GM23338 (cell line): ENCODE data around the gene DIAPH3. TPM values are rescaled to one million over a fixed set of nuclear protein-coding genes. Genes with fewer than 3 reads are reported as not detected.

Experiments
- ATAC-seq: fragments of 200-7000 bp; cut with Tn5 transposase; 3 replicates; pipeline ENCODE4 v1.9.1; 2020
- DNase-seq: peaks from one replicate; pipeline ENCODE4 v3.0.0-alpha.2; 2015; ENCODE audit warnings: low spot score
- H2AFZ ChIP-seq: fragments of 200-600 bp; sonication (generic); 2 replicates; pipeline ENCODE4 v1.8.0; 2016; ENCODE audit warnings: antibody characterized with exemption, mild to moderate bottlenecking, moderate library complexity
- H3F3A ChIP-seq: fragments of 200-600 bp; sonication (generic); replicated peaks from 2 replicates; pipeline ENCODE4 v1.8.0; 2017; ENCODE audit warnings: antibody characterized with exemption, mixed run types, low read depth
- H3K27ac ChIP-seq: fragments of 200-600 bp; sonication (generic); 2 replicates; pipeline ENCODE4 v1.6.1; 2016; ENCODE audit warnings: low read depth
- H3K27me3 ChIP-seq: fragments of 200-600 bp; sonication (generic); 2 replicates; pipeline ENCODE4 v1.8.0; 2016; ENCODE audit warnings: mild to moderate bottlenecking, mixed run types, moderate library complexity; ENCODE audit not compliant: insufficient read depth
- H3K36me3 ChIP-seq: fragments of 200-600 bp; sonication (generic); 2 replicates; pipeline ENCODE4 v1.8.0; 2016; ENCODE audit warnings: mild to moderate bottlenecking; ENCODE audit not compliant: insufficient read depth
- H3K4me1 ChIP-seq: fragments of 200-600 bp; sonication (generic); 2 replicates; pipeline ENCODE4 v1.8.0; 2016; ENCODE audit warnings: mild to moderate bottlenecking, moderate library complexity; ENCODE audit not compliant: insufficient read depth
- H3K4me2 ChIP-seq: fragments of 200-600 bp; sonication (generic); 2 replicates; pipeline ENCODE4 v1.7.1; 2017; ENCODE audit warnings: mixed run types
- H3K4me3 ChIP-seq: fragments of 200-600 bp; sonication (generic); 2 replicates; pipeline ENCODE4 v1.6.1; 2016; ENCODE audit warnings: mixed run types
- H3K79me2 ChIP-seq: fragments of 200-600 bp; sonication (generic); replicated peaks from 2 replicates; pipeline ENCODE4 v1.8.0; 2017; ENCODE audit warnings: mild to moderate bottlenecking; ENCODE audit not compliant: insufficient read depth
- H3K9me2 ChIP-seq: fragments of 200-600 bp; sonication (generic); 2 replicates; pipeline ENCODE4 v1.8.0; 2017; ENCODE audit not compliant: insufficient read depth
- H4K20me1 ChIP-seq: fragments of 200-600 bp; sonication (generic); replicated peaks from 2 replicates; pipeline ENCODE4 v1.8.0; 2017; ENCODE audit warnings: mild to moderate bottlenecking; ENCODE audit not compliant: insufficient read depth
- H3K27ac Mint-ChIP-seq: 2 replicates; pipeline ENCODE4 v1.8.0; 2020; ENCODE audit warnings: inconsistent platforms, mild to moderate bottlenecking, moderate library complexity, mixed read lengths
- H3K27me3 Mint-ChIP-seq: 3 replicates; pipeline ENCODE4 v1.8.0; 2022; ENCODE audit warnings: low read depth, mild to moderate bottlenecking, moderate library complexity, mixed read lengths, inconsistent platforms; ENCODE audit not compliant: insufficient read depth, poor library complexity
- H3K36me3 Mint-ChIP-seq: 3 replicates; pipeline ENCODE4 v1.8.0; 2021; ENCODE audit warnings: low read depth, mild to moderate bottlenecking, inconsistent platforms, moderate library complexity, mixed read lengths
- H3K4me1 Mint-ChIP-seq: 3 replicates; pipeline ENCODE4 v1.8.0; 2020; ENCODE audit warnings: mild to moderate bottlenecking, inconsistent platforms, mixed read lengths
- H3K4me3 Mint-ChIP-seq: 3 replicates; pipeline ENCODE4 v1.8.0; 2021; ENCODE audit warnings: moderate library complexity, mild to moderate bottlenecking, inconsistent platforms, mixed read lengths
- H3K9me3 Mint-ChIP-seq: 3 replicates; pipeline ENCODE4 v1.8.0; 2020; ENCODE audit warnings: moderate library complexity, mild to moderate bottlenecking, inconsistent platforms, mixed read lengths
- CREB1 ChIP-seq: fragments of 250-450 bp; sonication (Bioruptor Pico); IDR thresholded peaks from 2 replicates; pipeline ENCODE4 v1.5.0; 2020; ENCODE audit warnings: low read depth, mild to moderate bottlenecking, moderate library complexity
- ETS1 ChIP-seq: IDR thresholded peaks from 2 replicates; pipeline ENCODE4 v1.6.1; 2016; ENCODE audit warnings: antibody characterized with exemption
- EZH2 ChIP-seq: fragments of 200-600 bp; sonication (generic); IDR thresholded peaks from one replicate; pipeline ENCODE4 v1.8.0; 2017; ENCODE audit warnings: antibody characterized with exemption, mild to moderate bottlenecking, low read depth; ENCODE audit not compliant: unreplicated experiment
- EZH2phosphoT487 ChIP-seq: fragments of 200-600 bp; sonication (generic); IDR thresholded peaks from one replicate; pipeline ENCODE4 v1.8.1; 2018; ENCODE audit warnings: antibody characterized with exemption; ENCODE audit not compliant: unreplicated experiment
- JUNB ChIP-seq: IDR thresholded peaks from one replicate; pipeline ENCODE4 v1.6.1; 2016; ENCODE audit warnings: antibody characterized with exemption; ENCODE audit not compliant: unreplicated experiment
- STAT1 ChIP-seq: IDR thresholded peaks from one replicate; pipeline ENCODE4 v1.6.1; 2016; ENCODE audit warnings: antibody characterized with exemption; ENCODE audit not compliant: unreplicated experiment
- ZNF114 ChIP-seq: fragments of 250-450 bp; sonication (Bioruptor Pico); IDR thresholded peaks from 2 replicates; pipeline ENCODE4 v1.5.0; 2020; ENCODE audit warnings: mild to moderate bottlenecking, moderate library complexity
- ZNF462 ChIP-seq: fragments of 250-450 bp; sonication (Bioruptor Pico); IDR thresholded peaks from 2 replicates; pipeline ENCODE4 v1.5.0; 2020; ENCODE audit warnings: mild to moderate bottlenecking, moderate library complexity
- polyA plus RNA-seq: library from polyadenylated mRNA; unstranded; fragments of >200 nt; fragmentation: Nextera tagmentation; extraction: Ambion mirVana; gene quantifications from 2 replicates; pipeline ENCODE4 v1.2.1, GENCODE V29; 2016
- total RNA-seq: library from RNA; depleted of rRNA; stranded (reverse); fragments of >200 nt; shearing (Covaris generic); gene quantifications from 2 replicates; pipeline ENCODE4 v1.2.3, GENCODE V29; 2014
- TF ChIP-seq, protein P1 (sequence below): IDR thresholded peaks from one replicate; pipeline ENCODE4 v1.6.1; 2018; ENCODE audit warnings: antibody characterized with exemption; ENCODE audit not compliant: unreplicated experiment

The DIAPH3 gene
- total and polyA plus RNA-seq, 2 experiments from 2014 or later = 23.4 to 30.2 TPM

DNA sequence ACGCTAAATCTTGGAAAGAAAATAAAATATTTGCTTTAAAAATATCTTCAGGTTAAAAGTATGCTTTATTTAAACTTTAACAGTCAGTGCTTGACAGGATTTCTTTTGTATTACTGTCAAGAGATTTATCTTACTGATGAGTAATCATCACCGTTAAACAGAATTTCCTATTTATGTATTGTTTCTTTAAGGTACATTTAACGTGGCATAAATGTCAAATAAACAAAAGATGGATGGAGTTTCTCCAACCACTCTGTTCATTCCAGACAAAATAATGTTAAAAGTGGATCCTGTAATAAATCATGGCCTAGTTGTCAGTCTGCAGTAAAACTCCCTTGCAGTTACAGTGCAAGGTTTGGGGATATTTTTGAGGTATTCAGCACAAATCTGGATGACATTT, 298.3 kb downstream of the DIAPH3 start (continued):
- TF ChIP-seq, protein P1, sequence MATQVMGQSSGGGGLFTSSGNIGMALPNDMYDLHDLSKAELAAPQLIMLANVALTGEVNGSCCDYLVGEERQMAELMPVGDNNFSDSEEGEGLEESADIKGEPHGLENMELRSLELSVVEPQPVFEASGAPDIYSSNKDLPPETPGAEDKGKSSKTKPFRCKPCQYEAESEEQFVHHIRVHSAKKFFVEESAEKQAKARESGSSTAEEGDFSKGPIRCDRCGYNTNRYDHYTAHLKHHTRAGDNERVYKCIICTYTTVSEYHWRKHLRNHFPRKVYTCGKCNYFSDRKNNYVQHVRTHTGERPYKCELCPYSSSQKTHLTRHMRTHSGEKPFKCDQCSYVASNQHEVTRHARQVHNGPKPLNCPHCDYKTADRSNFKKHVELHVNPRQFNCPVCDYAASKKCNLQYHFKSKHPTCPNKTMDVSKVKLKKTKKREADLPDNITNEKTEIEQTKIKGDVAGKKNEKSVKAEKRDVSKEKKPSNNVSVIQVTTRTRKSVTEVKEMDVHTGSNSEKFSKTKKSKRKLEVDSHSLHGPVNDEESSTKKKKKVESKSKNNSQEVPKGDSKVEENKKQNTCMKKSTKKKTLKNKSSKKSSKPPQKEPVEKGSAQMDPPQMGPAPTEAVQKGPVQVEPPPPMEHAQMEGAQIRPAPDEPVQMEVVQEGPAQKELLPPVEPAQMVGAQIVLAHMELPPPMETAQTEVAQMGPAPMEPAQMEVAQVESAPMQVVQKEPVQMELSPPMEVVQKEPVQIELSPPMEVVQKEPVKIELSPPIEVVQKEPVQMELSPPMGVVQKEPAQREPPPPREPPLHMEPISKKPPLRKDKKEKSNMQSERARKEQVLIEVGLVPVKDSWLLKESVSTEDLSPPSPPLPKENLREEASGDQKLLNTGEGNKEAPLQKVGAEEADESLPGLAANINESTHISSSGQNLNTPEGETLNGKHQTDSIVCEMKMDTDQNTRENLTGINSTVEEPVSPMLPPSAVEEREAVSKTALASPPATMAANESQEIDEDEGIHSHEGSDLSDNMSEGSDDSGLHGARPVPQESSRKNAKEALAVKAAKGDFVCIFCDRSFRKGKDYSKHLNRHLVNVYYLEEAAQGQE = no peak
- TF ChIP-seq ETS1 (no peak), EZH2phosphoT487 (no peak), EZH2 (no peak)

- Mint-ChIP-seq H3K27me3 (no peaks in the 10 kb centered on the region), H3K4me3 (no peak overlapping the region), H3K9me3 (no peaks in the 10 kb centered on the region)
- TF ChIP-seq ZNF462 (CRISPR knock-in tag) = no peak
- no peak for TF ChIP-seq STAT1
- TF ChIP-seq ETS1 = no peak
- no peak for TF ChIP-seq JUNB
- TF ChIP-seq, protein P1 = no peak
- TF ChIP-seq ZNF114 (CRISPR knock-in tag) = no peak
- TF ChIP-seq EZH2 = no peak
- no peak for TF ChIP-seq CREB1 (CRISPR knock-in tag)
Observed at GRCh38 chr13:59863621-59864020, 300.1 kb downstream of the DIAPH3 start.

More at GRCh38 chr13:59863621-59864020, 300.1 kb downstream of the DIAPH3 start:
- Histone ChIP-seq H3K27ac (no peak overlapping the region), H3K36me3 (no peaks in the 10 kb centered on the region), H3K4me3 (no peak overlapping the region), H3K4me2 (no peak overlapping the region), H4K20me1 (no peaks in the 10 kb centered on the region), H3K9me2 (no peaks in the 10 kb centered on the region), H3K4me1 (0 out of 2 replicates have a peak, but pooled peaks cover 5% of the 10 kb centered on the region), H3K27me3 (no peaks in the 10 kb centered on the region), H3K79me2 (no peaks in the 10 kb centered on the region), H3F3A (no peaks in the 10 kb centered on the region), H2AFZ (no peak overlapping the region)
- Mint-ChIP-seq H3K36me3 (peaks cover 3% of the 10 kb centered on the region; the same call in 1 of the 3 replicates), H3K27ac (no peak overlapping the region), H3K4me1 (peaks cover 11% of the 10 kb centered on the region)
- ATAC-seq (no peak), DNase-seq (no peak)
